Subcutaneous abdominal adipose tissue (tissue), 5 donors: ENCODE measurements around the gene TGM4.
"Not testable (repeated sequence)": the region's sequence is repeated elsewhere in the genome, so short reads cannot be mapped to it uniquely, and the experiment has no call there.

ENCODE experiments used
- H3K27ac ChIP-seq: one replicate; pipeline ENCODE4 v1.7.0; 2013; ENCODE audit warnings: low read depth, mild to moderate bottlenecking, inconsistent platforms, low read length, moderate library complexity
- H3K27me3 ChIP-seq, 5 donors: one replicate each; pipeline ENCODE4 v1.7.0; 2013; ENCODE audit warnings: low read length in 5 of 5, inconsistent platforms in 1 of 5; ENCODE audit not compliant: control insufficient read depth in 5 of 5, insufficient read depth in 4 of 5
- H3K36me3 ChIP-seq, 5 donors: one replicate each; pipeline ENCODE4 v1.7.0; 2013; ENCODE audit warnings: low read length in 5 of 5; ENCODE audit not compliant: control insufficient read depth in 5 of 5, insufficient read depth in 5 of 5
- H3K4me1 ChIP-seq, 5 donors: one replicate each; pipeline ENCODE4 v1.7.0; 2013; ENCODE audit warnings: low read length in 5 of 5, mild to moderate bottlenecking in 3 of 5, moderate library complexity in 1 of 5; ENCODE audit not compliant: control insufficient read depth in 5 of 5, insufficient read depth in 5 of 5
- H3K4me3 ChIP-seq, 5 donors: one replicate each; pipeline ENCODE4 v1.7.0; 2013; ENCODE audit warnings: low read length in 5 of 5, low read depth in 1 of 5
- H3K9ac ChIP-seq, 5 donors: one replicate each; pipeline ENCODE4 v1.7.0; 2013; ENCODE audit warnings: low read length in 5 of 5, mild to moderate bottlenecking in 4 of 5, moderate library complexity in 3 of 5
- H3K9me3 ChIP-seq, 5 donors: one replicate each; pipeline ENCODE4 v1.7.0; 2013; ENCODE audit warnings: low read length in 5 of 5; ENCODE audit not compliant: control insufficient read depth in 5 of 5
- donor health status: healthy.
- donor health status: healthy.
- donor health status: healthy.
- donor health status: healthy.
- donor health status: healthy.

The TGM4 gene

GRCh38 chr3:44942202-44942921 lies 68.0 kb downstream of the TGM4 start:
- Histone ChIP-seq H3K9ac (no peak overlapping the region), H3K27ac (no peak overlapping the region), H3K36me3 (peaks cover 0 to 75% (median 58%) of the 10 kb centered on the region in 5 donors), H3K27me3 (no peaks in the 10 kb centered on the region), H3K4me3 (no peak overlapping the region), H3K9me3 (no peaks in the 10 kb centered on the region), H3K4me1 (peaks cover 2 to 21% (median 16%) of the 10 kb centered on the region in 5 donors)

GRCh38 chr3:44948239-44948638 lies 73.8 kb downstream of the TGM4 start:
- H3K27ac ChIP-seq, result no peak overlapping the region
- no peaks in the 10 kb centered on the region for H3K9me3 ChIP-seq
- peaks cover 0 to 9% (median 6%) of the 10 kb centered on the region in 5 donors for H3K4me1 ChIP-seq
- no peaks in the 10 kb centered on the region for H3K27me3 ChIP-seq
- no peak overlapping the region for H3K9ac ChIP-seq
- no peak overlapping the region for H3K4me3 ChIP-seq
- H3K36me3 ChIP-seq, result peaks cover 0 to 39% (median 21%) of the 10 kb centered on the region in 5 donors

GRCh38 chr3:44949770-44950169 lies 75.4 kb downstream of the TGM4 start:
- not testable (repeated sequence) for H3K27me3 ChIP-seq, H3K9me3 ChIP-seq, H3K27ac ChIP-seq, H3K9ac ChIP-seq, H3K4me3 ChIP-seq
- Histone ChIP-seq H3K4me1 (peaks cover 0 to 11% (median 7%) of the 10 kb centered on the region in 5 donors), H3K36me3 (peaks cover 0 to 36% (median 17%) of the 10 kb centered on the region in 5 donors)

GRCh38 chr3:44950275-44950734 lies 75.9 kb downstream of the TGM4 start:
- H3K9me3 ChIP-seq, result no peaks in the 10 kb centered on the region
- peaks cover 0 to 31% (median 12%) of the 10 kb centered on the region in 5 donors for H3K36me3 ChIP-seq
- H3K9ac ChIP-seq, result no peak overlapping the region
- H3K4me3 ChIP-seq, result no peak overlapping the region
- H3K27ac ChIP-seq, result no peak overlapping the region
- peaks cover 0 to 15% (median 11%) of the 10 kb centered on the region in 5 donors for H3K4me1 ChIP-seq
- no peaks in the 10 kb centered on the region for H3K27me3 ChIP-seq

- Histone ChIP-seq H3K9me3 (no peaks in the 10 kb centered on the region), H3K36me3 (peaks cover 0 to 28% (median 10%) of the 10 kb centered on the region in 5 donors), H3K27me3 (no peaks in the 10 kb centered on the region), H3K27ac (no peak overlapping the region), H3K9ac (no peak overlapping the region), H3K4me1 (peaks cover 0 to 22% (median 19%) of the 10 kb centered on the region in 5 donors), H3K4me3 (no peak overlapping the region)
Observed at GRCh38 chr3:44952689-44953088, 78.3 kb downstream of the TGM4 start.

GRCh38 chr3:44954304-44954703 lies 79.9 kb downstream of the TGM4 start:
- H3K27ac ChIP-seq, result no peak overlapping the region

GRCh38 chr3:44954962-44955361 lies 80.6 kb downstream of the TGM4 start:
- H3K9ac ChIP-seq, result no peak overlapping the region
- no peaks in the 10 kb centered on the region for H3K9me3 ChIP-seq
- H3K27ac ChIP-seq, result no peak overlapping the region
- H3K27me3 ChIP-seq, result no peaks in the 10 kb centered on the region
- peaks cover 0 to 21% (median 19%) of the 10 kb centered on the region in 5 donors for H3K4me1 ChIP-seq
- H3K4me3 ChIP-seq, result no peak overlapping the region
- H3K36me3 ChIP-seq, result peaks cover 0 to 31% (median 26%) of the 10 kb centered on the region in 5 donors

More at GRCh38 chr3:44954304-44954703, 79.9 kb downstream of the TGM4 start:
- Histone ChIP-seq H3K27me3 (no peaks in the 10 kb centered on the region), H3K9ac (no peak overlapping the region), H3K36me3 (peaks cover 0 to 31% (median 25%) of the 10 kb centered on the region in 5 donors), H3K4me3 (no peak overlapping the region), H3K9me3 (no peaks in the 10 kb centered on the region), H3K4me1 (peaks cover 0 to 22% (median 19%) of the 10 kb centered on the region in 5 donors)

- Histone ChIP-seq H3K9me3 (no peaks in the 10 kb centered on the region), H3K27ac (no peak overlapping the region), H3K4me1 (peaks cover 0 to 22% (median 21%) of the 10 kb centered on the region in 5 donors), H3K27me3 (no peaks in the 10 kb centered on the region), H3K4me3 (no peak overlapping the region), H3K9ac (no peak overlapping the region), H3K36me3 (peaks cover 3 to 31% (median 26%) of the 10 kb centered on the region in 5 donors)
Observed at GRCh38 chr3:44955917-44956316, 81.5 kb downstream of the TGM4 start.

GRCh38 chr3:44957986-44958385 lies 83.6 kb downstream of the TGM4 start:
- Histone ChIP-seq H3K4me3 (no peak overlapping the region), H3K9me3 (no peaks in the 10 kb centered on the region), H3K9ac (no peak overlapping the region), H3K27me3 (no peaks in the 10 kb centered on the region), H3K4me1 (peaks cover 0 to 29% (median 22%) of the 10 kb centered on the region in 5 donors), H3K27ac (no peak overlapping the region), H3K36me3 (peaks cover 3 to 31% (median 25%) of the 10 kb centered on the region in 5 donors)

- H3K4me1 ChIP-seq, result peaks cover 0 to 29% (median 22%) of the 10 kb centered on the region in 5 donors
- H3K4me3 ChIP-seq, result no peak overlapping the region
- no peaks in the 10 kb centered on the region for H3K27me3 ChIP-seq
- no peak overlapping the region for H3K27ac ChIP-seq
- no peaks in the 10 kb centered on the region for H3K9me3 ChIP-seq
- H3K36me3 ChIP-seq, result peaks cover 3 to 31% (median 25%) of the 10 kb centered on the region in 5 donors
- H3K9ac ChIP-seq, result no peak overlapping the region
Observed at GRCh38 chr3:44958386-44958785, 84.0 kb downstream of the TGM4 start.
